Posterior cingulate gyrus (tissue), 11 donors: ENCODE data around the gene TMEM253.

ENCODE experiments used
- DNase-seq, 10 donors: peaks; one replicate each; pipeline versions ENCODE4 v3.0.0 to v3.0.0-alpha.2; 2020 to 2021; ENCODE audit warnings: mixed read lengths in 3 of 10
- intact Hi-C: fragments of 100-400 bp; cut with DNase I; formaldehyde crosslinking; loops from one replicate; pipeline ENCODE4 v1.15.1; 2023

TMEM253 gene

DNA sequence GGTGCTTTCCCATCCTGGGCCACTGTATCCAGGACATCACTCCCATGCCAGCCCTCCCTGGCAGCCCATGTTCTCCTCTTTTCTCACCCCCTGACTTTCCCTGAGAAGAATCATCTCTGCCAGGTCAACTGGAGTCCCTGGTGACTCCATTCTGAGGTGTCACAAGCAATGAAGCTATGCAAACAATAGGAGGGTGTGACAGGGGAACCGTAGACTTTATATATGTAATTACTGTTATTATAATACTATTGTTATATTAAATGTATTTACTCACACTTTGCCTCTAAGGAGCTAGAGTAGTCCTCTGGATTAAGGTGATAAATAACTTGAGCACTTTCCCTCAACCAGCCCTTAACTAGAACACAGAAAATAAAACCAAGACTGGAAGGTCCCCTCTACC, 11.6 kb upstream of the TMEM253 start:
- intact Hi-C loops: no loop called here
- no peak for DNase-seq

DNA sequence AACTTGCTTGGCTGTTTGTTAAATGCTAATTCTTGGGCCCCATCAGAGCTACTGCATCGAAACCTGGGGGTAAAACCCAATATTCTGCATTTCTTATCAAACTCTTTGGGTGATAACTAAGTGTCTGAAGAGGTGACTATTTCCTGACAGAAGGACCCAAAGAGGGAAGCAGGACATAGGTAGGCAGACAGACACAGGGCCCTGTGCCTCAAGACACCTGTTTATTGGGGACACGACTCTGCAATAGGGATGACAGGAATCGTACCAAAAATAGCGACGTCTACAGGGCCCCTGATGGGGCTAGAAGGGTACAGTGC, 11.0 kb upstream of the TMEM253 start:
- intact Hi-C loops: loop anchor here (5.0 kb wide), 1 partner anchor 73 kb away; no protein-coding TSS in a partner anchor
- DNase-seq: no peak

DNA sequence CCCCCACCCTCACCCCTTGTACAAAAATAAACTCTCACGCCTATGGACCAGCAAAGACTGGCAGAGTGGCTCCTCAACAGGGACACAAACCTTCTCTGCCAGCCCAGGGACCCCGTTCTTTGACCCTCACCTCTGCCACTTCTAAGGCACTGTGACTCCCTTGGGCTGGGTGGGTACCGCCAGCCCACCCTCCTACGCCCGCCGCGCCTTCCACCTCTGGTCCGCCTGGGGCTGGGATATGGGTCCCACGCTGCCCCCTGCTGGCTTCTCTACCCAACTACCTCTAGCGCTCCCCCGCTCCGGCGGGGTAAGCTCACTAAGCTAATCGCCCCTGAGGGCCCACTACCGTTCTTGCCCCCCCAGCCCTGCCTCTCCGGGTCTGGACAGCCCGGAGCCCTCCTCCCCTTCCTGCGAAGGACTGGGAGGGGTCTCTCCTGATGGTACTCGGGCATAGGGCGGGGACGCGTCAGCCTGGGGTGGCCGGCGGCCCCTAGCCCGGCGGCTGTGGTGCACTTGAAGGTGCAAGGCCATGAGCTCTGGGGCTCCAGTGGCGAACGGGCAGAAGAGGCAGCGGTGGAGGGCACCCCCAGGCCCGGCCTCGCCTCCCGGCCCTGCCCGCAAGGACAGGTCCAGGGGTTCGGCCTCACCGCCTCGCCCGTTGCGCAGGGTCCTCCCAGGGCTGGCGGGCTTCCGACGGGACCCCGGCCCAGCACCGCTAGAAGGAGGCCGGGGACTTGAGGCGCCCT, 10.5 kb upstream of the TMEM253 start:
- intact Hi-C loops: loop anchor here (5.0 kb wide), 1 partner anchor 73 kb away; no protein-coding TSS in a partner anchor
- peak in 3 of 10 donors; percentile 15 to 89 (median 46) for DNase-seq

DNA sequence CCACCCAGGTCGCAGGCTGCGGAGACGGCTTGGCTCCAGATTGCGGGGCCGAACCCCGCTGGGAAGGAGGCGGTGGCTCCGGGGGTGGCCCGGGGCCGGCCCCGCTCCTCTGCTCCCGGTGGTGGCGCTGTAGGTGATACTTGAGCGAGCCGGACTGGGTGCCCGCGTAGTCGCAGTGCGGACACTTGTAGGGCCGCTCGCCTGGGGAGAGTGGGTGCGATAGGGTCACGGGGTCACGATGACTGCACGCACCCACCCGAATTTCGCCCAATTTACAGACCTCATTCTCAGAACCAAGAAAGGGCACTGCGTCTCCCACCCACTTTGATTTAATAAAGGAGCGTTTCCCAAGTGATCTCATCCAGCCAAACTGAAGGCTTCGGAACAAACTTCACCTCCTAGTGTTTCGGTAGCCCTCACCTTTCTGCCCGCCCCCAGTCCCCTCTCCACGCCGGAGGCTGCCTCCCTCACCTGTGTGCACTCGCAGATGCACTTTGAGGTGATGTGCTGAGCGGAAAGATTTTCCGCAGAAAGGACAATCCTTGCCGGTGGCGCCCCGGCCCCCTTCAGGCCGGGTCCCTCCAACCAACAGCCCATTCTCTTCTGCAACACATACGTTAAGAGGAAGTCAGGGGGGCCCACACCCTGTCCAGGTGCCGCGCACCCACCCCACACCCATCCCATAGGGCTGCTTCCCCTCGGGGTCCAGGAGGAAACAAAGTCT, 9.8 kb upstream of the TMEM253 start:
- intact Hi-C loops: loop anchor here (5.0 kb wide), 1 partner anchor 74 kb away; no protein-coding TSS in a partner anchor
- peak in 1 of 10 donors; percentile 5 for DNase-seq

DNA sequence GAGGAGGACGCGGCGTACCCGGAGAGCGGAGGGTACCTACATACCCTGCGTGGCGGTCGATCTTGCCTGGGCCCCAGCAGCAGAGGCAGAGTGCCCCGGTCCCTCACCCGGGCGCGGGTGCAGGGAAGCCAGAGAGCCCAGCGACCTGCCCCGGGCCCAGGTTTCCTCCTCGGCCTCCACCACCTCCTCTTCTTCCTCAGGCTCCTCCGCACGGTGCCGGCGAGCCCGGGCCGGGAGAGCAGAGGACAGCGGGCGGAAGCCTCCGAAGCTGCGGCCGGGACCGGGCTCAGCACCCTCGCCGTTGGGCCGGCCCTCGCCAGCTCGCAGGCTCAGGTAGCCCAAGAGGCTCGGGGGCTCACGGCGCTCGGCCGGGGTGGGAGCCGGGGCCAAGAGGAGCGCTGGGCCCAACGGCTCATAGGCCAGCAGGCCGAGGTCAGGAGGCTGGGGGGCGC, 9.0 kb upstream of the TMEM253 start:
- intact Hi-C loops: loop anchor here (1.0 to 5.0 kb wide), 3 partner anchors 15 to 75 kb away; partner anchors contain the start of gene ARHGEF40
- DNase-seq: peak in 1 of 10 donors; percentile 85

DNA sequence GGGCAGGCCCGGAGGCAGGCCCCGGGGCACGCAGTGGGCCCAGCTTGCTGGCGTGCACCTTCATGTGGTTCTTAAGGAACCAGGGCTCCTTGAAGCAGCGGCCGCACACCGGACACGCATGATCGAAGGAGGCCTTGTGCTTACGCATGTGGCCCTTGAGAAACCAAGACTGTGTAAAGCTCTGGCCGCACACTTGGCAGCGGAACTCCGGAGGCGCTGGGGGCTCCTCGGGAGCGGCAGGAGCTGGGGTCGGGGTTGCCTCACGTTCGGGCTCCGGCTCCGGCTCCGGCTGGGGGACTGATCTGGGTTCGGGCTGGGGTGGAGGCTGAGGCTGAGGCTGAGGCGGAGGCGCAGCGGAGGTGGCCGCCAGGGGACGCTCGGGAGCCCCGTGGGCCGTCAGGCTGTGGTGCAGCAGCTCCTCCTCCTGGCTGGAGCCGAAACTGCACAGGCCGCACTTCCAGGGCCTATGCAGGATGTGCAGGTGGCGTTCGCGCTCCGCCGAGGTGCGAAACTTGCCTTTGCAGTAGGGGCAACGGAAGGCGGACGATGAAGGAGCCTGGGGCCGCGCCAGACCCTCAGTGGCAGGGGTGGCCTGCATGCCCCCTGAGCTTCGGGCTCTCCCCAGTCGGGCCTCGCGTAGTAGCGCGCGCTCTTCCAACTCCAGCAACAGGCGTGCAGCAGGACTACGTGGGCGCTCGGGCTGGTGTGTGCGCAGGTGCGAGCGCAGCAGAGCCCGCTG, 8.4 kb upstream of the TMEM253 start:
- peak in 9 of 10 donors; percentile 56 to 96 (median 76) for DNase-seq
- intact Hi-C loops: loop anchor here (1.0 to 5.0 kb wide), 3 partner anchors 14 to 75 kb away; partner anchors contain the start of gene ARHGEF40

DNA sequence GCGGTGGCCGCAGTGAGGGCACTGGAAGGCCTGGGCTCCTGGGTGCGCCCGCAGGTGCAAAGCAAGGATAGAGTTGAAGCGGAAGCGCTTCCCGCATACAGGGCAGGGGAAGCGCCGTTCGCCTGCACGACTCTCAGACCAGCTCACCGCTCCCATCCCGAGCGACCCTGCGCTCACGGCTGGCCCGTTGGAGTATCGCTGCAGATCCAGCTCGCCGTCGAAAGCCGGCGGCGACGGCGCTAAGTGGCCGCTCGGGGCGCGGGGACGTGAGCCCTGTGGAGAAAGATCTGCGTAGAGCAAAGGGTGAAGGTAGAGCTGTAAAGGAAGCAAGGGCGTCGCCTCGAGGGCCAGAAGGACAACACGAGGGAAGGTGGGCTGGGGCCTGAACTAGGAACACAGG, 7.8 kb upstream of the TMEM253 start:
- peak in 1 of 10 donors; percentile 85 for DNase-seq
- intact Hi-C loops: loop anchor here (2.0 to 5.0 kb wide), 2 partner anchors 14 to 76 kb away; no protein-coding TSS in a partner anchor

DNA sequence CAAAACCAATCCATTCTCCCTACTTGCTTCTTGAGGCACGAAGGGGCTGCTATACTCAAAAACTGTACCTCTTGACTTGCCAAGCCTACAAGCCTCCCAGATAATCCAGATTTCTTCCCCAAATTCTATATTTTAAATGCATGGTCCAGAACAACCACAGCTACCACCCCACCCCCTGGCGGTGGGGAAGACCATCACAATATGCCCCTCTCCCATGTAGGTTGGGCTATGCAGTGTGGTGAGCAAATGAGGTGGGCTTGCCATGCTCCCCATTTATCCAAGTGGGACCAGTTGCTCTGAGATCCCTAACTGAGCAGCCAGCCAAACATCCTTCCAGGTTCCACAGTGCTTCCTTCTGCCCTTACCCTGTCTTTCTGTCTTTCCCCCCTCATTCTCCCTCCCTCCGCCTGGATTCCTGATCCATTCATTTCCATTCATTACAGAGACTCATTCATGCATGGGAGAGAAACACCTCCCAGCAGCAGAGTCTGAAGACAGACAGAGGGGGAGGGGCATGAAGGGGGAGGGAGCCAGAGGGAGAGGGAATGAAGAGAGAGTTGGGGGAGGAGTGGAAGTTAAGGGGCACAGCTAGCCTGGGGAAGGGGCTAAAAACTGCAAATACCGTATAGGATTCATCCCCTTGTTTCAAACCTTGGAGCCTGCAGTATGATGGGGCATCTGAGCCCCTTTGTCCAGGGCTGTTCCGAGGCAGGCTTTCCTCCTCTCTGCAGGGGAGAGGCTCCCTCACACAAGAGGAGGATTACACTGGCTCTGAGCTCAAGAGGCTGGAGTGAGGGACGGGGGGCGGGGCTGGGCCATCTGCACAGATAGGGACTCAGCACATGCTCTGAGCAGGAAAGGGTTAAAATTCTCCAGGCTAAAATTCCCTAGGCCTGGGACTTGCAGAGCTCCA, 6.8 kb upstream of the TMEM253 start:
- intact Hi-C loops: loop anchor here (2.0 to 5.0 kb wide), 2 partner anchors 13 to 77 kb away; no protein-coding TSS in a partner anchor
- DNase-seq: no peak

DNA sequence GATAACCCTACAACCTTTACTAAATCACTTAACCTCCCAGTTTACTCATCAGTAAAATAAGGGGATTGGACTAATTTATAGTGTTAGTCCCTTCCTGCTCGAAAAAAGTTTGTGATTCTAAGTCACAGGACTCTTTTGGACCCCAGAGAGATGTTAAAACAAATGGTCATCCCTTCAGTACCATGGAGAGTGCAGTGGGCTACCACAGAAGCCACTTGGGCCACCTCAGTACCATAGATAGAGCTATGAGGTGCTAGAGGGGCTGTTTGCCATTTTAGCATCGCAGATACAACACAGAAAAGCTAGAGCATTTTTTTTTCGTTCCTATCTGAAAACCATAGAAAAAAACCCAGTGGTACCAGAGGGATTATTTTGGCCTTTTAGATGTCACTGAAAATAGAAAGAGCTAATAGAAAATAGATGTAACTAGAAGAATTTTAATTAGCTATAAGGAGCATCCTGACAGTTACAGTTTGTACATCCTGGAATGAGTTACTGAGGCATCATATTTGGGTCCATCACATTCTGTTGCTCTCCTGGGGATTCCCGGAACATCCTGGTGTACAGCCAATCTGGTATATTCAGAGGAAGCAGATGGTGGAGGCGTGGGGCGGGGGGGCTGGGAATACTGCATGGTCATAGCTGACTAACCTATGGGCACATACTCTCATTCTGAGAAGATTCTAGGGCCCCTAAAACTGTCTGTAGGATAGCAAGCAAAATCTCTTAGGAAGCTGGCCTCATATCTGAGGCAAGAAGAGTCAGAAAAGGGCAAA, 5.2 kb upstream of the TMEM253 start:
- intact Hi-C loops: no loop called here

DNA sequence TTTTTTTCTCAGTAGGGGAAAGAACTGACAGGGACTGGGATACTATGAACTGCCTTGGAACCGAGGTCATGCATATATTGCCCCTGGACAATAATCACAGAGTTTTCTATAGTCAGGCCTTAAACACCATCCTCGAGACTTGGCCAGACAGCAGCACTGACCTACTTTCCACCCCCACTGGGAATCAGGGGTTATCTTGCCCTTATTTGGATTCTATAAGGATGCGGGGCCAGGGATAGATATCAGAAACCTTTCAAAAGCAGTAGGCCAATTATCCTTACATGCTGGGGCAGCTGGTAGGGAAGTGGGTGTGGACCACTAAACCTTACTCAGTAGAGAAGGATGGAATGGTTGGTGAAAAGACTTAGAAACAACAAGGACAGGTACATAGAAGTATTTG, 4.4 kb upstream of the TMEM253 start:
- DNase-seq: no peak
- intact Hi-C loops: no loop called here

More for the DNA sequence above, 5.2 kb upstream of the TMEM253 start:
- no peak for DNase-seq

DNA sequence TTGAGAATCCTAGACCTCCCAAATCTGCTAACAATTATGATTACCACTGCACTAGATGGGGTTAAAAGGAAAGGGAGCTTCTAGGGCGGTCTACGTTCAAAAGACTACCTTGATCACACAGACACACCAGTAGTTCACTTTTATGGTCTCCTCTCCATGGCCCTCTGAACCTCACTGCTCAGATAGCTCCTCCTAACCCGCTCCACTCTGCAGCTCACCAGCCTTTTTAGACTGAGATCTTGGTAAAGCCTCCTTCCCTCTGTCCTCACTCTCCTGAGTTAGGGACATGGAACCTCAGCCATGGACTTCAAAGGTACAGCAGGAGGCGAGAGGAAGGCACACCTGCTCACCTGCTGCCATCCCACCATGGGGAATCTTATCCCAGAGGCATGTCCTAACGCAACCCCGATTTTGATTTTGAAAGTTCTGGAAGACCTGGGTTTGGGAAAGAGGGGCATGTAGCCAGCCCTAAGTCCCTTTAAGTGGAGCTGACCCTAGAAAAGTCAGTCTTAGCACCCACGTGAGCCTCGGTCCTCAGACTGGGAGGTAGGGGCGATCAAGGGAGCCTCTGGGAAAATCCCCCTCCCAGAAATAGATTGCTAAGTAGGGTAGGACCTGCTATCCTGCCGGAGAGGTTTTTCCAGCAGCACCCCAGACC, 3.8 kb upstream of the TMEM253 start:
- intact Hi-C loops: no loop called here

DNA sequence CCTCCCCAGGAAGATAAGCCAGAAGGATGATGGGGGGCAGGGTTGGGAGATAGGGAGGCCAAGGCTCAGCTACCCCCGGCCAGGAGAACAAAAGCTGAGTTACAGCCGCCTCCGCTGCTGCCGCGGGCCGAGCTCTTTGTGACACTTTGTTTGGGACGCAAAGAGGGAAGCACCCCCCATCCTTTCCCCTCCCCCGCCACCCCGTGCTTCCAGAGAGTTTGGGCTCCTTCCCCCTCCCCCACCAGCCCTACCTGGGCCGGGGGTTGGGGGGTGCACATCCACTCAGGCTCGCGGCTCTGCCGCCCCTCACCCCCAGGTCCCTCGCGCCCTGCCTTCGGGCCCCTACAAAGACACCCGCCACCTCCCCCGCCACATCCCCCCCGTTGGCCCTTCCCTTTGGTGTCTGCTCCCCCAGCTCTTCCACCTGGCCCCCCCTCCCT, 3.2 kb upstream of the TMEM253 start:
- intact Hi-C loops: no loop called here
- DNase-seq: peak in 2 of 10 donors; percentile 67 to 86

More for the DNA sequence above, 3.8 kb upstream of the TMEM253 start:
- DNase-seq: no peak

DNA sequence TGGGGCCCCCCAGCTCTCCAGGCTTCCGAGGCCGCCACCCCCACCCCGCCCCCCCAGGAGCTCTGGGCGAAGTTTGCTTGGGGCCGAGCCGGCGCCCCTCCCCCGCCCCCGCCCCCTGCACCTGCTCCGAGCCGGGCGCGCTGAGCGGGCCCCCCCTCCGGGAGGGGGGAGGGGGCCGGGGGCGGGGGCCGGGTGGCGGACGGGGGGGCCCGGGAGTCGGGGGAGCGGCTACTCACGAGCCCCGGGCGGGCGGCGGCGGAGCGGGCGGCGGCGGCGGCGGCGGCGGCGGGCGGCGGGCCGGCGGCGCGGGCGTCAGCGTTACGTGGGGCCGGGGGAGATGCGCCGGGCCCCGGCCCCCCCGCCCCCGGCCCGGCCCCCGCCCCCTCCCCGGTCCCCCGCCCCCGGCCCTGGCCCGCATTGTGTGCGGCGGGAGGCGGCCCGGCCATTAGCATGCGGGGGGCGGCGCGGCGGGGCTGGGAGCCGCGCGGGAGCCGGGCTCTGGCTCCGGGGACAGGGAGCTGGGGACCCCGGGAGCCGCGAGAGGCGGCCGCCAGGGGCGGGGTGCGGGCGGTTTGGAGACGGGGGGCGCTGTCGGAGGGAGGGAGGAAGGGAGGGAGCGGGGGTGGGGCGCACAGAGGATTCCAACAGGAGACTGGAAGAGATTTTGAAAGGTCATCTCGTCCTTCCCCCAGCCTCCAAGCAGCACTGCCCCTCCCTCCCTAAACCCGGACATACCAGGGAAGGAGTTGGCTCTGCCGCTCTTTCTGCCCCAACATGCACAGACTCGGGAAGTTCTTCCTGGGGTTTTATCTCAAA, 2.6 kb upstream of the TMEM253 start, which contains the start of gene ZNF219:
ZNF219 (minus strand) TSS at position 580 of the 816 bp plus-strand sequence. CDS start 5,064 bp downstream, outside the sequence.
- intact Hi-C loops: no loop called here
- peak in 7 of 10 donors; percentile 34 to 90 (median 49) for DNase-seq

DNA sequence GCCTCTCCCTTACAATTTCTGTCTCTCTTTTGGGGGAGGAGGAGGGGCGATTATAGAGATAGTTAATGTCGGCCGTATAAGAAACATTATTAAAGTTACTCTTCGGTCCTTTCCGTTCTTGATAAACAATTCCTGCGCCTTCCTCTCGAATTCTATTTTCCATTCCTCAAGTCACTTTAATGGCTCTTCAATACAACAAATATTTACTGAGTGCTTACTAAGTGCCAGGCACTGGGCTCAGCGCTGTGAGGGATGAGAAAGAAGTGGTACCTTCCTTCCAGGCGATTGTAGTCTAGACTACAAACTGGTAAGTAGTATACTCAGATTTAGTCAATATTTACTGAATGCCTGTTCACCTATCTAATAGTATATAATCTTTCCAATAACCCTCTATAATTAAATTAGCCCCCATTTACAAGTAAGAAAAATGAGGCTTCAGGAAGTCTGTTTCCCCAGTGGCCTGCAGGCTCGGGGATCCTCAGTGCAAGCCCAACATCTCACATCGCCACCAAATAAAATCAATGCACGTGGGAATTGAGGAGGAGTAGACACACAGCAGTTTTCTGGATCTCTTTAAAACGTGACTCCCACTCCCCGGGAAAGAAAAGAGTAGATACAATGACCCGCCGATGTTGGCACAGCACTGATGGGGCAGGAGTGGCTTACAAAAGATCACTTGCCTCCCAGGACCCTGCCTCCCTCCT, 1.8 kb upstream of the TMEM253 start:
- peak in 1 of 10 donors; percentile 52 for DNase-seq
- intact Hi-C loops: no loop called here

DNA sequence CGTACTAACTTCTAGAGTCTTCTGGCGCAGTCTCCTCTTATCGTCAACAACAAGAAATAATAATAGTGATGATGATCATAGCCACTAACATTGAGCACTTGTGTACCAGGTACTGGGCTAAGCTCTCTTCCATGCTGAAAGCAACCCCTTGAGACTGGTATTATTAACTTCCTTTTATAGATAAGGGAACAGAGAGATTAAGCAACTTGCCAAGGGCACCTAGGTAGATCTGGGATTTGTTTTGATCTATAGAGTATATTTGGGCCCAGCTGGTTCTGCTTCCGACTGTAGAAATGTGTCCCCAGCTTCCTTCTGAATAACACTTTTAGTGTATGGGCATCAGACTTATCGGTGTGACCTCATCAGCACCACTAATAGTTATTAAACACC, 1.3 kb upstream of the TMEM253 start:
- intact Hi-C loops: no loop called here
- DNase-seq: peak in 1 of 10 donors; percentile 6

DNA sequence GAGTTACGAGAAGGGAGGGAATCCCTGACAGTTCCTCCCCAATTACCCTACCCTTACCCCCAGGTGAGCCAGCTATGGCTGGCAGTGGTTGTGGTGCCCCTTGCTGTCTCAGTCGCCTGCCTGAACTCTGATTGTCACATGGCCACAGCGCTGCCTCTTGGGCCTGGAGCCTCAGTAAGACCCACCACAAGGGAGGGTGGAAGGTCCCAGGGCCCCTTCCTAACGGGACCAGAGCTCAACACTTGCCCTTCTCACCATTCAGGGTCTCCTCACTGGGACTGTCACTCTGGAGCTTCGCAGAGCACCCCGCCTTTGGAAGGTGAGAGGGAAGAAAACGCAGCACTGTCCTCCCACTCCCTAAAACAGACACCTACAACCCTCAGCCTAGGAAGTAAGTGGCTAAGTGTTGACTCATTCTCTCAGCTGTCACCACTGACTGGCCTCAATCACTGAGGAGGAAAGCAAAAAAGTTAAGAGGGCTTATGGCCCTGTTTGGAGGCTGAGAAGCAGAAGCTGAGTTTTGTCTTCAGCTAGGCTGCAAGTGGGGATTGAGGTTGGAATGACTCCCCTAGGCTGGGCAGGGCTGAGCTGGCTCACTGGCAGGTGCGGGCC, 1.0 kb downstream of the TMEM253 start:
- no peak for DNase-seq
- intact Hi-C loops: loop anchor here (5.0 kb wide), 1 partner anchor 420 kb away; the partner anchor contains the start of gene RNASE4
